Iris pigment epithelial cell (primary cell): ENCODE results near the gene ALDH9A1.
"Not testable (repeated sequence)": the region's sequence is repeated elsewhere in the genome, so short reads cannot be mapped to it uniquely, and the experiment has no call there.

ENCODE experiments used
- DNase-seq: peaks from one replicate; pipeline ENCODE4 v3.0.0-alpha.2; 2011; ENCODE audit warnings: low read depth

Gene ALDH9A1

DNA sequence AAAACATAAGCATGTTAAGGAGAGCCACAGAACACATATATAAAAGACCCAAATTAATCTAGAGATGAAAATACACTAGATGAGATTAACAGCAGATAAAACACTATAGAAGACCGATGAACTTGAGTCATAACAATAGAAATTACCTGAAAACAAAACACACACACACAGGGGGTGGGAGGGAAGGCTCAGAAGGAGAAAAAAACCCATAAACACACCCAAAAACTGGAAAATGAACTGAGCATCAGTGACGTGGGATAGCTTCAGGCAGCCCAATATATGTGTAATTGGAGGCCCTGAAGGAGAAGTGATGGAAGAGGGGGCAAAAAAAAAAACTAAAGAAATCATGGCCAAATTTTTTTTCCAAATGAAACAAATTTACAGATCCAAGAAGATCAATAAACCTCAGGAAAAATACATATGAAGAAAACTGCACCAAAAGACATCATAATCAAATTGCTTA, 11.4 kb downstream of the ALDH9A1 start:
- DNase-seq = no peak

DNA sequence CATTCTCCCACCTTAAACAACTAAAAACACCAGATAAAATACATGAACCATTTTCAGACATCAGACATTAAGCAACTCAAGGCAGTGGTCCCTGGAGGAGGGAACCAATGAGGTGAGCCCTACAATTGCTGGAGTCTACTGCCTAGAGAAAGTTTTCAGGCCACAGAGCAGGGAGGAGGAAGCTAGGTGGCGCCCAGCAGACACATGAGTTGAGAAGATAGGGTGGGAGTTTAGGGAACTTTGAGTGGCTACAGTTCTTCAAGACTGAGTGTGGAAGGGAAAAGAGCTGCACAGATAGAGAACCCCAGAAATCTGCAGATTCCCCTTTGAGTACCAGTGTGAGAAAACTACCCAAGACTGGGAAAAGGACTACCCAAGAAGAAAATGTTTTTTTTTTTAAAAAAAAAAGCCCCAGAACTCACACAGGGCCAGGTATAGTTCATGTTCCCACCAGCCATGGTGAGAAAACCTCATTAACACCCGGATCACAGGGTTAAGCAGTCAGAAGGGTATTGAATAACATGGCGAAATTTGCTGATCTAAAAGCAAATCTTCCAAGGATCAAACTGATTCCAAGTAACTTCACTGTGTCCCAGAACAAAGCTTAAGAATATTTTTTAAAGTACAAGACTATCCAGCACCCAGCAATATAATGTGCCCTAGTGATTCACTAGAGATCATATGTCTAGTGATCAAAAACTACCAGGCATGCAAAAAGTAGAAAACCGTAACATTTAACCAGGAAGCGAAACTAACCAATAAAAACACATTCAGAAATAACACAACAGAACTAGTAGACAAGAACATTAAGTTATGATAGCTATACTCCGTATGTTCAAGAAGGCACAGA, 12.0 kb downstream of the ALDH9A1 start:
- DNase-seq = no peak

DNA sequence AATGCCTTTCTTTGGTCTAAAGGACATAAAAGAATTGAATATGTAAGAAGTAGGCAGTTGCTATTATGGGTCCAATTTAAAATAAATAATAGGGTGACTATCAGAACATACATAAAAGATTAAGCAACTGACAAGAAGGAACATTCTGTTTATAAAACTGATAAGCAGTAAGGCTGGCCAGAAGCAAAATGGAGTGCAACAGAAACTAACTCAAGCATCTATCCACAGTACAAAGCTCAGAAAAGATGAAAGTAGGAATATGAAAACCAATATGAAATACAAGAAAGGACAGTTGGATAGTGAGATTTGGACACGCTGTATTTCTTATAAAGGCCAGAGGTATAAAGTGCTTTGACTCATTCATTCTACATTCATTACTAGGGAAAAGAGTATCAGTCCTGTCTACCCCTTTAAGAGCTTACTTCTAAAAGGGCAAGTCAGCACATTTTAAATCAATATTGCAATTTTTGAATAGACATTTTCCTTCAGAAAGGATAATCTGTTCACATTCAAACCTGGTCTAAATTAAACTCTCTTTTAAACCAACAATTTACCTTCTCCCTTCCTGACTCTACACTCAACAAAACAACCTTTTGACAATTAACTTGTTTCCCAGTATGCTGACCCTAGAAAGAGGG, 14.4 kb downstream of the ALDH9A1 start:
- DNase-seq = peak; percentile 46

DNA sequence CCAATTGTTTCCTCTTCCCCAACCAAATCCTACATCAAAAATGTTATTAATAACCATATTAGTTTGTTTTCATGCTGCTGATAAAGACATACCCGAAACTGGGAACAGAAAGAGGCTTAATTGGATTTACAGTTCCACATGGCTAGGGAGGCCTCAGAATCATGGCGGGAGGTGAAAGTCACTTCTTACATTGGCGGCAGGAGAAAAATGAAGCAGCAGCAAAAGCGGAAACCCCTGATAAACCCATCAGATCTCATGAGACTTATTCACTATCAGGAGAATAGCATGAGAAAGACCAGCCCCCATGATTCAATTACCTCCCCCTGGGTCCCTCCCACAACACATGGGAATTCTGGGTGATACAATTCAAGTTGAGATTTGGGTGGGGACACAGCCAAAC, 17.6 kb downstream of the ALDH9A1 start:
- not testable (repeated sequence) for DNase-seq

DNA sequence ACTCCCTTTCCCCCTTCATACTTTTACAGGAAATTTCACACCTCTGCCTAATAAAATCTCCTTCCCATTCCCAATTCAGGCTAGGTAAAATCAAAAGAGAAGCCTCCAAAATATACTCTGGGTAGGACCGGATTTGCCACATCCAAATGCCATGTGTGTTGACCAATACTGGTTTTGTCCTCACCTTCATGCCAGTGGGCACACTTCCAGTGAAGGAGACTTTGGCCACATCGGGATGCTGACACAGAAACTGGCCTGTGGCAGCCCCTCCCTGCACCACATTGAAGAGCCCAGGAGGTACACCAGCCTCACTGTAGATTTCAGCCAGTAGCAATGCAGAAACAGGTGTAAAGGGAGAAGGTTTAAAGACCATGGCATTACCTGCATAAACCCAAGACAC, 18.1 kb downstream of the ALDH9A1 start:
- no peak for DNase-seq

DNA sequence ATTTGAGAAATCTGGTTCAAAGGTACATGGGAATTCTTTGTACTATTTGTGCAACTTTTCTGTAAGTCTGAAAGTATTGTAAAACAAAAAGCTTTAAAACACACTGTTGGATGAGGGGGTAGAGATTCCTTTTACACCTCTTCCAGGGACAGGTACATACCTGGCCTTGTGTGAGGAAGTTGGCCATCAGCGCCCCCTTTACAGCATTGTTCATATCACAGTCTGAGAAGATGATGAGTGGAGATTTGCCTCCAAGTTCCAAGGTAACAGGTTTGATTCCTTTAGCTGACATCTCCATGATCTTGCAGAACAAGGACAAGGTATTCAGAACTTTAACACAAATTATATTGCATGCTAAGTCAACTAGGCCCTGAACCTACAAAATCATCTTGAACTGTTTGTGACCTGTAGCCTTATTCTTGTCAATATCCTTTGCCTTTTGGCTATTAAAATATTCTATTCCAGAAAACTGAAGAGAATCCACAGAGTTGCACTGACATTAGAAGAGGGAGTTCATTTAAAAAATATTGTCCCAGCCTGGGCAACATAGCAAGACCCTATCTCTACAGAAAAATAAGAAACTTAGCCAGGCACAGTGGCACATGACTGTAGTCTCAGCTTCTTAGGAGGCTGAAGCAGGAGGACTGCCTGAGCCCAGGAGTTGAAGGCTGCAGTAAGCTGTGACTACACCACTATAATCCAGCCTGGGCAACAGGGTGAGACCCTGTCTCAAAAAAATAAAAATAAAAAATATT, 18.9 kb downstream of the ALDH9A1 start:
- DNase-seq = no peak

DNA sequence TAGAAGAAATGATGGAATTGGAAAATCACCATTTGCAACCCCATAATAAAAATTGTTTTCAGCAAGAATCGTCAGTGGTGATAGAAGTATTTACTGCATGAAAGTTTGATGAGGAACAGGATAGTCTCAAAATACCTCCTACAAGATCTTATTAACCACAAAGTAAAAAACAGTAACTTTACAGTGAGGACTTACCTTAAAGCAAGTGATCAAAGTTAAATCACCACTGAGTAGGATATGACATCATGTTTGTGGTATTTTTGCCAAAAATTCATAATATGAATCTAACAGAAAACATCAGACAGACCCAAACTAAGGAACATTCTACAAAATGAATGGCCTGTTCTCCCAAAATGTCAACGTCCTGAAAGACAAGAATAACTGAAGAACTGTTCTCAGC, 19.9 kb downstream of the ALDH9A1 start:
- DNase-seq = no peak

DNA sequence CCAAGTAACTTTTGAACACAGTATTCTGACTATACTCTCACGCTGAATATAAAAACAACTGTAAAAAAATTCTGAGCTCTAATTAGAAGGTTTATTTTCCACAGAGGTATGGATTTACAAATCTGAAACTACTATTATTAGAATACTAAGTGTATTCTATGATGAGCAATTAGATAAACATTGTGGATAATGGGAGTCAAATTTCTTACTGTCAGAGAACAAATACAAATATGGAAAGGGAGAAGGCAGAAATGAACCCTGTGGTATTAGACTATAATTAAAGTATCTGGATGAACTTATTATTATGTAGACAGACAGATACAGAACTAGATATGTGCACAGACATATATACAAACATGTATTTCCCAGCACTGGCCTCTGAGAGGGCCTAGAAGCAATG, 22.6 kb downstream of the ALDH9A1 start:
- no peak for DNase-seq

DNA sequence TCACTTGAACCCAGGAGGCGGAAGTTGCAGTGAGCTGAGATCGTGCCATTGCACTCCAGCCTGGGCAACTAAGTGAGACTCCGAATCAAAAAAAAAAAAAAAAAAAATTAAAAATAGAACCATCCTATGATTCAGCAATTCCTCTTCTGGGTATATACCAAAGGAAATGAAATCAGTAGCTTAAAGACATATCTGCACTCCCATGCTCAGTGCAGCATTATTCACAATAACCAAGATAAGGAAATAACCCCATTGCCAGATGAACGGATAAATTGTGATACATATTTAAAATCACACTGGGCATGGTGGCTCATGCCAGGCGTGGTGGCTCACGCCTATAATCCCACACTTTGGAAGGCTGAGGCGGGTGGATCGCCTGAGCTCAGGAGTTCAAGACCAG, 23.8 kb downstream of the ALDH9A1 start:
- DNase-seq = no peak

DNA sequence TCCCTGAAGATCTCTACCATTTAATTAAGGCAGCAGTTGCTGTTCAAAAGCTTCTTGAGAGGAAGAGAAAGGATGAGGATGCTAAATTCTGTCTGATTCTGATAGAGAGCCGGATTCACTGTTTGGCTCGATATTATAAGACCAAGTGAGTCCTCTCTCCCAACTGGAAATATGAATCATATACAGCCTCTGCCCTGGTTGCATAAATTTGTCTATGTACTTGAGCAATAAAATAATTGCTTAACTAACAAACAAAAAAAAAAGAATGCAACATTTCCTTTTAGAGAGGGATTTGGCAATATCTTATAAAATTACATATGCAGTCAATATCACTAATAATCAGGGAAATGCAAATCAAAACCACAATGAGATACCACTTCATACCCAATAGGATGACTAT, 26.8 kb downstream of the ALDH9A1 start:
- DNase-seq = peak; percentile 52

DNA sequence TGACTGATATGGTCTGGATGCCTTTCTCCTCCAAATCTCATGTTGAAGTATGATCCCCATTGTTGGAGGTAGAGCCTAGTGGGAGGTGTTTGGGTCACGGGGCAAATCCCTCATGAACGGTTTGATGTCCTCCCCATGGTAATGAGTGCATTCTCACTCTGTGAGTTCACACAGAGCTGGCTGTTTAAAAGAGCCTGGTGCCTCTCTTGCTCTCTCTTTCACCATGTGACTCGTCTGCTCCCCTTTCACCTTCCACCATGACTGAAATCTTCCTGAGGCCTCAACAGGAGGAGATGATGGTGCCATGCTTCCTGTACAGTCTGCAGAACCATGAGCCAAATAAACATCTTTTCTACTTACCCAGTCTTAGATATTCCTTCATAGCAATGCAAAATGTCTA, 30.2 kb downstream of the ALDH9A1 start:
- DNase-seq = no peak

DNA sequence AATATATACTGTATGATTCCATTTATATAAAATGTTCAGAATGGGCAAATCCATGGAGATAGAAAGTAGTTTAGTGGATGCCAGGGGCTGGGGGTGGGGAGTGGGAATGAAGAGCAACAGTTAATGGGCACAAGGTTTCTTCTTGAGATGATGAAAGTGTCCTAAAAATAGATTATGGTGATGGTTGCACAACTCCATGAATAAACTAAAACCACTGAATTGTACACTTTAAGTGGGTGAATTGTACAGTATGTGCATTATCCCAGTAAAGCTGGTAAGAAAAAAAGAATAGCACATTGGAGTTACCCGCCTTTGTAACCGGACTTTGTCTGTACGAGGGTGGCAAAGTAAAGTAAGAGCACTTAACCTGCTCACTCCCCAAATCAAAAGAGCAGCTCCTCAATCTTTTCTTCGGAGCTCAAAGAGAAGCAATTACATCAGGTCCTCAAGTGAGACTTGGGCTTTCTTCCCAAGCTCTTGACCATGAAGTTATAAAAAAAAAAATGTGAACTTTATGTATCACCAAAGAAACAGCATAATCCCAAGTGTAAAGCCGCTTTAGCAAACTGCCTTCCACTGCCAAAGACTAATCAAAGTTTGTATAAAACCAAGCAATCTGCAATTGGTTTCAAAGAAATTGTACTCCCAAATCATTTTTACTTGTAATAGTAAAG, 32.1 kb downstream of the ALDH9A1 start:
- peak; percentile 73 for DNase-seq

DNA sequence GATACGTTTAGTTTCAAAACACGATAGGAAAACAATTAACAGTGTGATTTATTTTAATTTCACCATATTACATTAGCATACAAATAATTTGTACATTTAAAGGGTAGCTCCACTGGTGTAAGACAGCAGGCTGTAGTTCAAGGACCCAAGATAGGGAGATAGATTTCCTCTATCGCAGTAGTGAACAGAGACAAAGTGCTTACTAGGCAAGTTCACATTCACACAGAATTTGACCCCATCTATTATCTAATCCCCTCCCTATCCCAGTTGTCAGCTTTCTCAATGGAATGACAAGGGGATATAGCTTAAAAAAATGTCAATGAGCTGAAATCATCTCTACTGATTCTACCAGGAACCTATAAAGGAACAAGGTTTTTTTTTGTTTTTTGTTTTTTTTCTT, 36.2 kb downstream of the ALDH9A1 start:
- DNase-seq = no peak

DNA sequence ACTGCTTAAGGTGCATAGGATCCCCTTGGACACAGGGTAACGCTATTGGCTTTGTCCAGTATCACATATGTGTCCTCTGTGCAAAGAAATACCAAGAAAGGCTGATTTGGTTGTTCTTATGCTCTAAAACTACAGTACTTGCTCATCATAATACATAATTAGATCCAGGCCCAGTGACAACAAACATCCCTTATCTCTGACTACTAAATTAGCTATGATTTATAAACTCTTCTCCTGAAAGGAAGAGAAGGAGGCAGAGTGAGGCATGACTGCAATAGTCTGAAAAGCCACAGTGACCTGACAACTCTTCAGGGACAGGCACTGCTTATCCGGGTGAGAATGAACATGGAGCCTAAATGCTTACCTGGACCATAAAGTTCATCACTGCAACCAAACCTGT, 36.7 kb downstream of the ALDH9A1 start:
- DNase-seq = no peak

DNA sequence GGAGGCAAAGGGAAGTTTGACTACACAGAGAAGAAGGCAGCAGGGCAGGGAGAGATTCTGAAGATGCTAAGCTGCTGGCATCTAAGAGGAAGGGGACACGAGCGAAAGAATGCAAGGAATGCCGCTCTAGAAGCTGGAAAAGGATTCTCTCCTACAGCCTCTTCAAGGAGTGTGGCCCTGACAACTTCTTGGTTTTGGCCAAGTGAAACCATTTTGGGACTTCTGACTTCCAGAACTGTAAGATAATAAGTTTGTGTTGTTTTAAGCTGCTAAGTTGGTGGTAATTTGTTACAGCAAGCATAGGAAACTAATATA, 38.8 kb downstream of the ALDH9A1 start:
- no peak for DNase-seq

DNA sequence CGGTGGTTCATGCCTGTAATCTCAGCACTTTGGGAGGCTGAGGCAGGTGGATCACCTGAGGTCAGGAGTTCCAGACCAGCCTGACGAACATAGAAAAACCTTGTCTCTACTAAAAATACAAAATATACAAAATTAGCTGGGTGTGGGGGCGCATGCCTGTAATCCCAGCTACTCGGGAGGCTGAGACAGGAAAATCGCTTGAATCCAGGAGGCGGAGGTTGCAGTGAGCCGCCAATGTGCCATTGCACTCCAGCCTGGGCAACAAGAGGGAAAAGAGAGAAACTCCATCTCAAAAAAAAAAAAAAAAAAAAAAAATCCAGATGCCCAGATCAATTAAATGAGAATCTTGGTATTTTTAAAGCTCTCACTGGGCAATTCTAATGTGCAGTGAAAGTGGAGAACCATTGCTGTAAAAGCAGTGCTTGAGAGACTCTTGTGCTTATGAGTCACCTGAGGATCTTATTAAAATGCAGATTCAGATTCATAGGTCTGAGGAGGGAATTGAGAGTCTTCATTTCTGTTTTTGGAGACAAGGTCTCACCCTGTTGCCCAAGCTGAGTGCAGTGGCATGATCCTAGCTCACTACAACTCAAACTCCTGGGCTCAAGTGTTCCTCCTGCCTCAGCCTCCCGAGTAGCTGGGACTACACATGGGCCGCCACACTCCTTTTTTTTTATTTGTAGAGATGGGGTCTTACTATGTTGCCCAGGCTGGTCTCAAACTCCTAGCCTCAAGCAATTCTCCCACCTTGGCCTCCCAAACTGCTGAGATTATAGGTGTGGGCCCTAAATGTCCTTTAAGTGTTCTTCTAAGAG, 39.4 kb downstream of the ALDH9A1 start:
- DNase-seq = not testable (repeated sequence)

DNA sequence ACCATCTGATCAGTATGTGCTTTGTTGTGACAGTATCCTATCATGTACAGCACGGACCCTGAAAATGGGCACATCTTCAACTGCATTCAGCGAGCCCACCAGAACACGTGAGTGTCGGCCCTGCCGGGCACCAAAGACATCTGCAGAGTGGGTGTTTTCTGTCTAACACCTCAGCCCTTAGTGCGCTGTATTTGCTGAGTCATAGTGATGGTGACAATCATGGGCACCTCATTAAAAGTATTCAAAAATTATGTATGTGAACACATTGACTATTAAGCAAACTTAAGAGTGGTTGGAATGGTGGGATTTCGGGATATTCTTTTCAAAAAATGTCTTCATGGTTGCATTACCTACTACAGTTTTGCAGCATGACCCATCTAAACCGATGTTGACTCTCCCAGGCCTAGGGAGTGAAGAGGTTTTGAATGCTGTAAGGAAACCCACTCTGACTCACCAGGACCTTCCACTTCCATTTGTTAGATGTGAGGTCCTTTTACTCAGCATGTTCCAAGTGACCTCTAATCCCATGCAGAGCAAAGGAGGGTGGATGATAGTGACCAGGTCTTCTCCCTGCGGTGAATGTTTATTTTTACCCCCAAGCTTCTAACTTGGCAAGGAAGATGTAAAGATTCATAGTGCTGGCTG, 47.3 kb downstream of the ALDH9A1 start:
- DNase-seq = no peak

DNA sequence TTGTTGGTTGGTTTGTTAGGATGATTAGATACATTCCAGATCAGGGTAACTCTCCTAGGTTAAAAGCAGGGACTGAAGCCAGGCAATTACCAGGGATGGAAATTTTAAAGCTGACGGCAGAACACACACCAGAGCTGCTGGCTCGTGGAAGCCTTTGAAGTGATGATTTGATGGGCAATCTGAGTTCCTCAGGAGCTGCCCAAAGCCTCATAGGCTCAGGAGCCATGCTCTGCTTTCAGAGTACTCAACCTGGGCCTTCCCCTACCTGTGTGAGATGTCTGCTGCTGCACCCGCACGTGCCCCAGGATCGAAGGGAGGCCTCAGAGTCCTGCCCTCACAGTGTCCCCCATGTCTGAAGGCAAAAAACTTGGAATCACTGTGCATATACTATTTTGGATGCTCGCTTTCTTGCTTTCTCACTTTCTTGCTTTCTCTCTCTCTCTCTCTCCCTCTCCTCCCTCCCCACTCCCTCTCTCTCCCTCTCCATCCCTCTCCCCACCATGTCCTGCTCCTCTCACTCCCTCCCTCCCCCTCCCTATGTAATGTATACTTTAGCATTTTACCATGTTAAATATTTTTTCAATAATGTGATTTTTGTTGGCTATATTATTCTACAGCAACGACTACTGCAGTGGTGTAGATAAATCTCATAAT, 49.3 kb downstream of the ALDH9A1 start:
- DNase-seq = no peak

DNA sequence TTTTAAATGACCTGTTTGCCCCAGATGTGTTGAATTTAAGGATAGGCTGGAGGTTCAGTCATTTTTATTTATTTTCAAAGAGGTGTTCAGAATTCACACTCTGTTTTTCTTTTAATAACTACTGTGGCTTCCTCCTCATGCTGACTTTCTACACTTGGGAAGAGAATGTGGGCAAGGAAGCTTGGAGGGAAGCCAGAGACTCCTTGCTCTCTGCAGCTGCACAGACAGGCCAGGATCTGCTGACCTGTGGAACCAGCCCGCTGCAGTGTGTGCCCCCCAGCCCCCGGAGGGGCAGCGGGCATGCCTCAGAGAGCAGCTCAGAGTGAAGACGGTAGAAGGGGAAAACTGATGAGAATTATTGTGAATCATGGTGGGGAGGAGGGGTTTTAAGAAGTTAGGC, 50.4 kb downstream of the ALDH9A1 start:
- no peak for DNase-seq

DNA sequence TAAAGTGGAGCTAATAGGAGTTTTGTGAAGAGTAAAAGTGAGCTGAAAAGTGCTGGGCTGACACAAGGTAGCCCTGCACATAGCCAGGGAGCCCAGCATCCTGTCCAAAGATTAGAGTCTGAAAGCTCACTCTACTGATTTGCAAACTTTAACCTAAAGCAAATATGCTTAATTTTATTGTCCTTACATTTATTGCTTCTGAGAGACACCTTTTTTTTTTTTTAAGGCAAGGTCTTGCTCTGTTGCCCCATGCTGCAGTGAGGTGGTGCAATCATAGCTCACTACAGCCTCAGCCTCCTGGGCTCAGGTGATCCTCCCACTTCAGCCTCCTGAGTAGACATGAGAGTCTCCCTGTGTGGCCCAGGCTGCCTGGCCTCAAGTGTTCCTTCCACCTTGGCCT, 50.8 kb downstream of the ALDH9A1 start:
- DNase-seq = no peak
